Stimulated activated effector memory CD8-positive, alpha-beta T cell treated with anti-CD3 and anti-CD28 coated beads, Interleukin-12 subunit alpha, Interleukin-12 subunit beta, amount 100 ng/mL, for 72 hours (primary cell): ENCODE results near the gene ASXL1.

Source experiments
- ATAC-seq: fragments of 150-1000 bp; cut with Tn5 transposase; 2 replicates; pipeline ENCODE4 v1.10.0; 2021
- DNase-seq, 2 donors: peaks; one replicate each; pipeline ENCODE4 v3.0.0; 2021 to 2022; ENCODE audit warnings: low spot score in 2 of 2
- H3K27ac Mint-ChIP-seq: one replicate; pipeline ENCODE4 v1.8.0; 2022; ENCODE audit warnings: mild to moderate bottlenecking, mixed read lengths
- H3K36me3 Mint-ChIP-seq: one replicate; pipeline ENCODE4 v1.8.0; 2022; ENCODE audit warnings: mild to moderate bottlenecking, mixed read lengths
- H3K4me1 Mint-ChIP-seq: one replicate; pipeline ENCODE4 v1.8.0; 2022; ENCODE audit warnings: mixed read lengths
- H3K4me3 Mint-ChIP-seq: one replicate; pipeline ENCODE4 v1.8.0; 2022; ENCODE audit warnings: mild to moderate bottlenecking, mixed read lengths
- H3K9me3 Mint-ChIP-seq: one replicate; pipeline ENCODE4 v1.8.0; 2022; ENCODE audit warnings: mixed read lengths

The ASXL1 gene

GRCh38 chr20:32453467-32454163 is 95.5 kb downstream of the ASXL1 start:
- no peak for DNase-seq
- Mint-ChIP-seq H3K27ac (peak overlapping the region; percentile 85), H3K4me1 (peaks cover 49% of the 10 kb centered on the region), H3K9me3 (no peaks in the 10 kb centered on the region), H3K36me3 (peaks cover 51% of the 10 kb centered on the region), H3K4me3 (no peak overlapping the region)
- ATAC-seq: no peak

DNA sequence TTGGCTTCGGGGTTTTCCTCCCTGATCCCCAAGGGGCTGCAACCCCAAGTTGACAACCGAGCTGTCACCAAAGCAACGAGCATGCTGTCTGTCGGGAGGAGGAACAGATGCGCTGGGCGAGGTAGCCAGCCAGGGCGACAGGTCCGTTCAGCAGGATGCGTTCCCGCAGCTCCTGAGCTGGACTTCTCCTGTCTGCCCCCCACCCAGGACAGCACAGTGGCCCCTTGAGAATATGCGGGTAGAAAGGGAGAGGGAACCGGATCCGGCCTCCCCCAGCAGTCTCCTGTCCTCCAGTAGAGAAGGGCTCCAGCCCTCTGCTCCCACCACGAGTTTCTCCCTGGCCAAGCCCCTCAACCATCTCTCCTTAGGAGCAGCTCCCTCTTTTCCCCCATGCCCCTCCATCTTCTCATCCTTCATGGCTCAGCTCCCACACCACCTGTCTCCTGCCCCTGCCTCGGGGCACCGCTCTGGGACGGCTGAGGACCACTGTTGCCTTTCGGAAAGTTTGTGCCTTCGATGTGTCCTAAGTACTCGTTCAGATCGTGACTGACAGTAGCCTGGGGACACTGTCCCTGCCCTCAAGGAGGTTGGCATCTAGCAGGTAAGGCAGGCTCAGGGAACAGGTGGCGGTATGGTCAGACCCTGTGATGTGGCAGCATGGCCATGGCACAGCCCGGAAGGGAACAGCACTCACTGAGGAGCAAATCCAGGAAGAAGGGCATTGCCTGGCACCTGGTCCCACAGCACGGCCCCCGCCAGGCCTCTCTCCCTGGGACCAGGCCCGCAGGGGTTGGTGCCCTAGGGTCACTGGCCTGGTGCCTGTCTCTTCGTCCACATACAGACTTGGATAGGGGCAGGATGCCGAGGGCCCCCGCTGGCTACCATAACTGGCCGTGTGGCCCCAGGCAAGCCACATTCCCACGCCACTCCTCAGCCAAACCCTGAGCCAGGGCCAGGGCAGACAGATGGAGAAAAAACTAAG is 96.3 kb downstream of the ASXL1 start:
- H3K4me1 Mint-ChIP-seq: peaks cover 47% of the 10 kb centered on the region
- DNase-seq: no peak
- H3K36me3 Mint-ChIP-seq: peaks cover 44% of the 10 kb centered on the region
- no peak for ATAC-seq
- no peaks in the 10 kb centered on the region for H3K9me3 Mint-ChIP-seq
- H3K4me3 Mint-ChIP-seq: no peak overlapping the region
- H3K27ac Mint-ChIP-seq: peak overlapping the region; percentile 85

GRCh38 chr20:32455171-32455900 is 97.2 kb downstream of the ASXL1 start:
- ATAC-seq: no peak
- H3K4me3 Mint-ChIP-seq: no peak overlapping the region
- H3K27ac Mint-ChIP-seq: peak overlapping the region; percentile 85
- H3K36me3 Mint-ChIP-seq: peaks cover 40% of the 10 kb centered on the region
- no peaks in the 10 kb centered on the region for H3K9me3 Mint-ChIP-seq
- H3K4me1 Mint-ChIP-seq: peaks cover 38% of the 10 kb centered on the region
- no peak for DNase-seq

GRCh38 chr20:32455901-32456701 is 98.0 kb downstream of the ASXL1 start:
- no peak overlapping the region for H3K4me3 Mint-ChIP-seq
- no peaks in the 10 kb centered on the region for H3K9me3 Mint-ChIP-seq
- peak overlapping the region; percentile 85 for H3K27ac Mint-ChIP-seq
- DNase-seq: no peak
- peaks cover 36% of the 10 kb centered on the region for H3K4me1 Mint-ChIP-seq
- ATAC-seq: no peak
- peaks cover 37% of the 10 kb centered on the region for H3K36me3 Mint-ChIP-seq

GRCh38 chr20:32456869-32457478 is 98.8 kb downstream of the ASXL1 start:
- ATAC-seq: no peak
- H3K9me3 Mint-ChIP-seq: no peaks in the 10 kb centered on the region
- peaks cover 30% of the 10 kb centered on the region for H3K36me3 Mint-ChIP-seq
- H3K4me1 Mint-ChIP-seq: peaks cover 31% of the 10 kb centered on the region
- H3K27ac Mint-ChIP-seq: no peak overlapping the region
- DNase-seq: peak in 1 of 2 donors; percentile 25
- no peak overlapping the region for H3K4me3 Mint-ChIP-seq

DNA sequence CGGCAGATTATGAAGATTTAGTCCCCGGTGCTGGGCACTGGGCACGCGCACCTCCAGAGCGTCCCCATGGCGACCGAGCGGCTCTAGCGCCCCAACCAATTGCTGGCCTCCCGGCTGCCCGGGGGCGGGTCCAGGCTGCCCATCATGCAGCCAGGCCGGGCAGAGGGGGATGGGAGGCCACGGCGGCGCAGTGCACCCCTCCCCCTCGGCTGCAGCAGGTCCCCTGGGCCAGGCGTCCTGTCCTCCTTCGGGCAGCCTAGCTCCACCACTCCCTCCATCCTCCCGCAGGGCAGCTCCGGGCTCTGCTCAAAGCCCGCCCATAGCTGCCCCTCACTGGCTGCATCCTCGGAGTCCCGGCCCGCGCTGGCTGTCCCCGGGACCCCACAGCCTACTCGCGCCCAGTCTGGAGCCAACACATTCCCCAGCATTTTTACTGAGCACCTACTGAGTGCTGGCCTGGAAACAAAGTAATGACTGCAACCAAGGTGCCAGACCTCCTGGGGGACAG is 99.4 kb downstream of the ASXL1 start:
- Mint-ChIP-seq H3K27ac (peak overlapping the region; percentile 87), H3K4me3 (no peak overlapping the region), H3K4me1 (peaks cover 33% of the 10 kb centered on the region), H3K36me3 (peaks cover 30% of the 10 kb centered on the region), H3K9me3 (no peaks in the 10 kb centered on the region)
- no peak for ATAC-seq
- no peak for DNase-seq

GRCh38 chr20:32458061-32458836 is 100.1 kb downstream of the ASXL1 start:
- Mint-ChIP-seq H3K27ac (peak overlapping the region; percentile 87), H3K9me3 (no peaks in the 10 kb centered on the region), H3K36me3 (peaks cover 29% of the 10 kb centered on the region), H3K4me1 (peaks cover 28% of the 10 kb centered on the region), H3K4me3 (no peak overlapping the region)
- no peak for ATAC-seq
- DNase-seq: no peak

DNA sequence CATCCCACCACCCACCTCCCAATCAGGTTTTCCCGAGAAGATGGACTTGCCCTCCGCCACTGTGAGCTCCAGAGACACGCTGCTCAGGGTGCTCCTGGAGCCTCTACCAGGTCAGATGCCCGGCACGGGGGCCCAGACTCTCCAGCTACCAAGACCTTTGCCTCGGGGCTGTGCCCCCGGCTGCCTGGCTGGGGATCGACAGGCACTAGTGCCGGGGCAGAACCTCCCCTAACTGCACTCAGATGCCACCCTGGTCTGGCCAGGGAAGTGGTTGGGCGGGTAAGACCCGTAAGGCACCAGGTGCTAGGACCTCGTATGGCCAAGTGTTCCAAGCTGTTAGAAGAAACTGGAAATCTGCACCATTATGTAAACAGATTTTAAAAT is 100.7 kb downstream of the ASXL1 start:
- H3K4me1 Mint-ChIP-seq: peaks cover 28% of the 10 kb centered on the region
- ATAC-seq (no peak), DNase-seq (no peak)
- H3K27ac Mint-ChIP-seq: peak overlapping the region; percentile 87
- no peaks in the 10 kb centered on the region for H3K9me3 Mint-ChIP-seq
- H3K36me3 Mint-ChIP-seq: peaks cover 23% of the 10 kb centered on the region
- no peak overlapping the region for H3K4me3 Mint-ChIP-seq

DNA sequence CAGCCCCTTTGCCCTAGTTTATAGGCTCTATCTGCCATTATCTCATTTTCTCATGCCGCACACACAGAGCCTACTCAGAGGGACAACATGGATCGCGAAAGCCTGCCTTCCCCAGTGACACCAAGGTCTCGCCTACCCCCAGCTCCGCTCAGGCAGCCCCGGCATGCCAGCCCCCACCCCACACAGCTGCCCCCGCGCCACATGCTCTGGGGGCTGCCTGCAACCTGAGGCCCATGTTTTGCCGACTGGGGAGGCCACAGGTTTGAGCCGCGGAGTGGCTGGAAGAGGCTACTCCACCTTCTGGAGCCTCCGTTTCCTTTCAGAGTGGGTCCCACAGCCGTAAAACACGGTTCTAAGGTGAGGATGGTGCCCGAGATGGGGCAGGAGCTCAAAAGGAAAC is 102.1 kb downstream of the ASXL1 start:
- ATAC-seq (no peak), DNase-seq (no peak)
- Mint-ChIP-seq H3K4me1 (peaks cover 18% of the 10 kb centered on the region), H3K4me3 (no peak overlapping the region), H3K27ac (no peak overlapping the region), H3K36me3 (peaks cover 19% of the 10 kb centered on the region), H3K9me3 (no peaks in the 10 kb centered on the region)

- Mint-ChIP-seq H3K4me1 (peaks cover 17% of the 10 kb centered on the region), H3K27ac (peak overlapping the region; percentile 72), H3K9me3 (no peaks in the 10 kb centered on the region), H3K4me3 (no peak overlapping the region), H3K36me3 (peaks cover 13% of the 10 kb centered on the region)
- DNase-seq: no peak
- no peak for ATAC-seq
These were observed 102.7 kb downstream of the ASXL1 start for GRCh38 chr20:32460683-32461320.

DNA sequence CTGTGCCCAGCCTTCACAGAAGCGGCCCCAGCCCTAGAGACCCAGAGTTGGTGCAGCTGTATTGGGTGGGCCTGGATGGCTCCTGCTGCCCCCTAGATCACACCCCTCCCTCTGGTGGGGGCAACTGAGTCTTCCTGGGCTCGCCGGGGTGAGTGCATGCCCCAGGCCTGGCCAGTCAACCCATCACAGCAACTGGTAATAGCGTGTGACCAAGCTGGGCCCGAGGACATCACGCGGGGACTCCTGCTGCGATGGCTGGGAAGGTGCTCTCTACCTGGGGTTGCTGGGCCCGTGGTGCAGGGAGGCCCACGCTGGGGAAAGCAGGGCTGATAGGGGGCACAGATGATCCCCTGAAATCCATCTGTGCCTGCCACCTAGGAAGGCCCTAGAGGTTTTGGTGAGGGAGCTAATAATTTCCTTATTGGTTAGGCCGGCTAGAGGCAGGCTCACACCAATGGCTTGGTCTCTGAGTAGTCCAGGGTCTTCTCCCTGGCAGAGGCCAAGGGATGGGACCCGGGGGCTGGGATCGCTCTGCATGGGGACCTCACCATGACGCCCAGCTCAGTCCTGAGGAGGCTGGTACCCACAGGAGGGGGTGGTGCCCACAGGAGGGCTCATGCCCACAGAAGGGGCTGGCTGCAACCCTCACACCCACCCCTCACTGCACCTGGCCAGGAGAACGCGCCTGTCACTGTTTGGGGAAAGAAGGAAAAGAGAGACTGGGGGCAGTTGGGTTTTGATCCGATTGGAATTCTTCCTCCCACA is 103.9 kb downstream of the ASXL1 start:
- Mint-ChIP-seq H3K4me3 (no peak overlapping the region), H3K27ac (peak overlapping the region; percentile 72), H3K9me3 (no peaks in the 10 kb centered on the region), H3K4me1 (peaks cover 17% of the 10 kb centered on the region), H3K36me3 (peaks cover 22% of the 10 kb centered on the region)
- ATAC-seq: no peak
- DNase-seq: no peak

DNA sequence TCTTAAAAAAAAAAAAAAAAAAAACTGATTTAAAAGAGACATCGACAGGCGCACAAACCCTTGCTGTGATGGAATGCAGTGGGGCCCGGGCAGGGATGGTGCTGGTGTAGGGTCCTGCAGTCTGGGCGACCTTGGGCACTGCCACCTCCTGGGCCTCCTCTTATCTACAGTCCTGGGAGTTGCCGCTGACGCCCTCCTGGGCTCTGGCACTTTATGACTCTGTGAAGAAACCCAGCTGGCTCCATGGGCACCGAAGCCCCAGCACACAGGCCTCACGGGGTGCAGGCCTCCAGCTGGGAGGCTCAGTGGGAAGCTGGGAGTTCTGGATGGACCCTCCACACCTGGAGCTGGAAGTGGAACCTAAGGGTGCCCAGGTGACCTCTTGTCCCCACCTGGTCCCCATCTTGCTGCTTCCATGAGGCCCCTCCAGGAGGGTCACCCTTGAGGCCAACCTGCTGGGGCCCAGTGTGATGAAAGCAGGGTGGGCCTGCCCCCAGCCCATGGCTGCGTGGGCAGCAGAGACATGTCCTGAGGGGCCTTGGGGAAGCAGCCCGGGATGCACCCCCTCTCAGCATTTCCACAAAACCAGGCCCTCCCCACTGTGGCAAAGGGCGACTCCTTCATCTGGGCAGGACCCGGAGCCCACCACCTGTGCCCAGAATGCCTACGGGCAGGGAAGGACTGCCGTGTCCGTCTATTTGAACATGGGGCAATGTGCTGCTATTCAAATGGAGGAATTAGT is 104.9 kb downstream of the ASXL1 start:
- no peak overlapping the region for H3K4me3 Mint-ChIP-seq
- peaks cover 13% of the 10 kb centered on the region for H3K4me1 Mint-ChIP-seq
- no peak for DNase-seq
- no peak for ATAC-seq
- H3K36me3 Mint-ChIP-seq: peaks cover 23% of the 10 kb centered on the region
- H3K9me3 Mint-ChIP-seq: no peaks in the 10 kb centered on the region
- peak overlapping the region; percentile 72 for H3K27ac Mint-ChIP-seq
